ENCODE results near the gene SLC38A9. TPM values are rescaled to one million over a fixed set of nuclear protein-coding genes. Genes with fewer than 3 reads are reported as not detected.
"Not testable (repeated sequence)": the region's sequence is repeated elsewhere in the genome, so short reads cannot be mapped to it uniquely, and the experiment has no call there.

The SLC38A9 gene
- total RNA-seq, 1 experiment from 2014 or later: 17.7 TPM

DNA sequence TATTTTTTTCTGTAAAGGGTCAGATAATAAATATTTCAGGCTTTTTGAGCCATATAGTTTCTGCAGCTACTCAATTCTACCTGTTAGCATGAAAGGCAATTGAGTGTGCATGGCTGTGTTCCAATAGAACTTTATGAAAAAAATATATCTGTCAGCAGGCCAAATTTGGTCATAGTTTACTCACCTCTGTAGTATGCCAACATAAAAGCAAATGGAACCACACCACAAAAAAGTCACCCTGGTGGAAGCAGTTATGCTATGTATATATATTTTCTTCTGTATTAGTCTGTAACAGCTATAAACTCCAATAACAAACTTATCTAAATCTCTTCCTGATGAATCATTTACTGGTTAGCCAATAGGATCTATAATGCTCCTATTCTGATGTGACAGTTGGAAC is 3.4 kb downstream of the SLC38A9 start:
- DNase-seq (ENCODE audit: low read depth): peak; percentile 52

DNA sequence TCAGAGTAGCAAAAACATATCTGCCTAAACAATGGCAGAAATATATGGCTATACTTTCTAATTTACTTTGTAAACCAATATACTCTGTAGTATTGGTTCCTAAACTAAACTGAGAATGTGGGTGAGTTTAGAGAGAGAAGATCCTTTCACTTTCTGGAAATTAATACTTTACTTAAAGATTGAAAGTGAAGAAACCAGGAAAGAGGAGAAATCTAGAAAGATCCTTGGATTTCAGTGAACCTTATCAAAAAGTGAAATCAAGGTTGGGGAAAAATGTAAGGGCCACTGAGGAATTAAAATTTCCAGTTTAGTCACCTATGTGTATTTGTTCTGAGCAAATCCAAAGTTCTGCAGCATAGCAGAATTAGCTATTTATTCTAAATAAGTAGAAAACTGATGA is 5.9 kb downstream of the SLC38A9 start:
- DNase-seq (ENCODE audit: low read depth): no peak

DNA sequence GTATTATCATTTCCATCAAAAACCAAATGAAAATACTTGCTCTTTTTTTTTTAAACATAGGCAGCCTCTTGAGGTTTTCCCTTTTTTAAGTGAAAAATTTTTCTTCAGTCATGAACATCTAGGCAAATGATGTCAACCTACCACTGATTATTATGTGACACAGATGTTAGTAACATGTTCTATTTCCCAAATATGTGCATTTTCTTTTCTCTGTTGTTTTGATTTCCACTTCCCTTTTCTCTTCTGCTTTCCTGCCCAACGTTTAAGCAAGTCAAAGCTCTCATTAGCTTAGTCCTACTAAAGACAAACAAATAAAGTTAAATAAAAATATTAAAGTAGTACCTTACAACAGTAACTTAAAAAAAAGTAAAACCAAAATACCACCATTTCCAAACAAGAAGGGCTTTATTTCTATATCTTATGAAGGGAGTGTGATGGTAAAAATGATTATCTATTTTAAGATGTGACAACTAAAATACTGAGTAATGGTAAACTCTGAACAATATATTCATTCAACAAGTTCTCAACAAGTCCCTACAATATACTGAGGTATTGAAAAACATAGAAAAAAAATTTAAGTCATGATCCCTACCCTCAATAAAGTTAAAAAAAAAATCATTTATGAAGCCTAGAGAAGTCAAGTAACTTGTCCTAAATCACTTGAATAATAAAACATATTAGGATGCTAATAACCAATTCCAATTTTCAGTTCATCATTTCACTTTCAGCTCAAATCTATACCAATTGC is 9.4 kb downstream of the SLC38A9 start:
- no peak for DNase-seq (ENCODE audit: low read depth)

DNA sequence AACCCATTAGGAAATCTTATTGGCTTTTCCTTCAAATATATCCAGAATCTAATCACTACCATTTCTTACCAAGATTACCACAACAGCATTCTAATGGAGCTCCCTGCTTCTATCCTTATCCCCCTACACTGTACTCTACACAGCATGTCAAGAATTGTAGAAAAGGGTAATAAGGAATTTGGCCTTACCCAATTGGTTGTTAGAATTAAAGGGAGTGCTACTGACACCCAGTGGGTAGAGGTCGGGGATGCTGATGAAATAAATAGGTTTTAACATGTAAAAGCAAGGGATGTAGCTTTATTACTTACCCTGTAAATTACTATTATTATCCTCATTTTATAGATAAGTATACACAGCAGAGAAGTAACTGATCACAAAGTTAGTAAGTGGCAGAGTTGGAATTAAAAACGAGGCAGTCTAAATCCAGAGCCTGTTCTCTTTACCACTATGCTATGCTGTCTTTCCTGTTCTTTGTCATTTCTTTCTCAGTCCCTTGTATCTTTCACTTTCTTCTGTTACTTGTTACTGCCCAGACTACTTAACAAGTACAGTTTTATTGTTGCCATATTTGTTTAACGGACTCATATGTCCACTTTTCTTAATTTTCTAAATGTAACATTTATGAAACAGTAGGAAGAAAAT is 10.5 kb downstream of the SLC38A9 start:
- DNase-seq (ENCODE audit: low read depth): no peak

DNA sequence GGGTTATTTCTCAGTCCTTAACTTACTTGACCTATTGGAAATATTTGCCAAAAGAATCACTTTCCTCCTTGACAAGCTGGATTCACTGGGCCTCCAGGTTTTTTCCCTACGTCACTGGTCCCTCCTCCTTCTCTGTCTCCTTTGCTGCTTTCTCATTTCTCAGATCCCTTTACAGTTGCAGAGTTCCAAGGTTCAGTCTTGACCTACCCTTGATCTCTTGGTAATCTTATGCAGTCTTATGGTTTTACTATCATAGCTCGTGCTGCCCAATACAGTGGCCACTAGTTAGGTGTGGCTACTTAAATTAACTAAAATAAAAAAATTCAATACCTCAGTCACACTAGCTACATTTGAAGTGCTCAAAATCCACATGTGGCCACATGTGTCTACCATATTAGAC is 11.4 kb downstream of the SLC38A9 start:
- no peak for DNase-seq (ENCODE audit: low read depth)

DNA sequence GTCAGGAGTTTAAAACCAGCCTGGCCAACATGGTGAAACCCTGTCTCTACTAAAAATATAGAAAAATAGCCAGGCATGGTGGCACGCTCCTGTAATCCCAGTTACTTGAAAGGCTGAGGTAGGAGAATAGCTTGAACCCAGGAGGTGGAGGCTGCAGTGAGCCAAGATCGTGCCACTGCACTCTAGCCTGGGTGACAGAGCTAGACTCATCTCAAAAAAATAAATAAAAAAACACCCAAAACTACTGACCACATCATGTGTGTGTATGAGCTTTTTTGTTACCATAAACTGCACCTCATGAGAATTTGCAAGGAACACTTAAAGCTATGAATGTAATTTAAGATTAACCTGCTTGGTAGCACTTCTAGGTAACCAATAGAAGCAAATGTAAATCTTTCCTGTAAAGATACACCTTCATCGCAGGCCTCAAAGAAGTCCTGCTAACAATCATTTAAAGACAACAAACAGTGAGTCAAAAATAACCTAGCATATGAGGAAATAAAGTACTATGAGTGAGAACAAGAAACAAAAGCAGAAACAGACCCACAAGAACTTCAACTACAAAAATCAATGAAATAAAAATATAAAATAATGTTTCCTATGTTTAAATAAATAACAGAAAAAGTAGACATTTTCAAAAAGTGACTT is 13.0 kb downstream of the SLC38A9 start:
- no peak for DNase-seq (ENCODE audit: low read depth)

DNA sequence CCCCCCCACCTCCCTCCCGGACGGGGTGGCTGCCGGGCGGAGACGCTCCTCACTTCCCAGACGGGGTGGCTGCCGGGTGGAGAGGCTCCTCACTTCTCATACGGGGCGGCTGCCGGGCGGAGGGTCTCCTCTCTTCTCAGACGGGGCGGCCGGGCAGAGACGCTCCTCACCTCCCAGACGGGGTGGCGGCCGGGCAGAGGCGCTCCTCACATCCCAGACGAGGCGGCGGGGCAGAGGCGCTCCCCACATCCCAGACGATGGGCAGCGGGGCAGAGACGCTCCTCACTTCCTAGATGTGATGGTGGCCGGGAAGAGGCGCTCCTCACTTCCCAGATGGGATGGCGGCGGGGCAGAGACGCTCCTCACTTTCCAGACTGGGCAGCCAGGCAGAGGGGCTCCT is 15.4 kb downstream of the SLC38A9 start:
- not testable (repeated sequence) for DNase-seq (ENCODE audit: low read depth)

DNA sequence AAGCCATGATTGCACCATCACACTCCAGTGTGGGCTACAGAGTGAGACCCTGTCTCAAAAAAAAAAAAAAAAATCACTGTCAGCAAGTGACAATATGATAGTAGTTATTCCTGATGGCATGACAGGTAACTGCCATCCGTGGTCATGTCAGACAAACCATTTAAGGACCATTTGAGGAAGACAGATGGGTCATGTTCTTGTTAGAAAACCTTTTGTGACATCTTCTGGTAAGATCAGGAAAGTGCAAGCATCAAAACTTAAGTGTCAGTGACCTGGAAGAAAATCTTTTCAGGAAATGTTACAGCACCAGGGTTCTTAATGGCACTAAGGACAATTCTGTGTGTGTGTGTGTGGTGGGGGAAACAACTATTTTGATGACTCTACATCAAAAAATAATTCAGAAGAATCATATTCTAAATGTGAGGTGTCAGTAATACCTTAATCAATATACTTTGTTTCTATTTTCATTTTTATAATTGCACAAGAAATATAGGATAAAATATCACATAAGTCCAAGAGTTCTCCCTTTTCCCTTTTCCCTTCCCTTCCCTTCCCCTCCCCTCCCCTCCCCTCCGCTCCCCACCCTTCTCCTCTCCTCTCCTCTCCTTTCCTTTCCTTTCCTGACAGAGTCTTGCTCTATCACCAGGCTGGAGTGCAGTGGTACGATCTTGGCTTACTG is 17.8 kb downstream of the SLC38A9 start:
- DNase-seq (ENCODE audit: low read depth): peak; percentile 25

DNA sequence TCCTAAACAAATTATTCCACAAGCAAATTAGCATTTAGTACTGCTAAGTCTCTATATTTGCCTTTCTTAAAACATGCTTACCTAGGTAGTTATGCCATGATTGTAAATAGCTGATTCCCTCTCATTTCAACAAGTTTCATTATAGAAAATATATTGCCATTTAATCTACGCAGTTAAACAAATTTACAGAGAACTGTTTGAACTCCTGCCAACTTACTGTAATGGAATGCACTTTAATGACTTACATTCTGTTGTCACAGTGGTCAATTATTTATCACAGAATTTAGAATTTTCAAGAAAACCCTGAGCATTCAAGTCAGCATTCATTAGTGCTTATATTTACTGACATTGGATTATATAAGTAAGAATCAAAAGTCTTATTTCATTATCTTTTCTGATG is 19.6 kb downstream of the SLC38A9 start:
- no peak for DNase-seq (ENCODE audit: low read depth)

DNA sequence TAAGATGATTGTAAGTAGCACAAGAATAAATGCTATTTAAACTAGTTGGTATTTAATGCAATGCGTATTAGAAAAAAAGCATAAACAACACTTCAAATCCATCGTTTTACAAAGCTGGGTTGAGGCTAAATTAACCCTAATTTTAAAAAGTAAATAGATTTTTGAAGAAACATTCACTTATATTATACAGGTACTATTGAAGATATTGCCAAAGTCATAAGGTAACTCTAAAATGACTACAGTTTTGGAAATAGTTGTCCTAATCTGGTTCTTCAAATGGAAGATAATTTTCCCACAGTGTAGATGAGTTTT is 20.1 kb downstream of the SLC38A9 start:
- no peak for DNase-seq (ENCODE audit: low read depth)

DNA sequence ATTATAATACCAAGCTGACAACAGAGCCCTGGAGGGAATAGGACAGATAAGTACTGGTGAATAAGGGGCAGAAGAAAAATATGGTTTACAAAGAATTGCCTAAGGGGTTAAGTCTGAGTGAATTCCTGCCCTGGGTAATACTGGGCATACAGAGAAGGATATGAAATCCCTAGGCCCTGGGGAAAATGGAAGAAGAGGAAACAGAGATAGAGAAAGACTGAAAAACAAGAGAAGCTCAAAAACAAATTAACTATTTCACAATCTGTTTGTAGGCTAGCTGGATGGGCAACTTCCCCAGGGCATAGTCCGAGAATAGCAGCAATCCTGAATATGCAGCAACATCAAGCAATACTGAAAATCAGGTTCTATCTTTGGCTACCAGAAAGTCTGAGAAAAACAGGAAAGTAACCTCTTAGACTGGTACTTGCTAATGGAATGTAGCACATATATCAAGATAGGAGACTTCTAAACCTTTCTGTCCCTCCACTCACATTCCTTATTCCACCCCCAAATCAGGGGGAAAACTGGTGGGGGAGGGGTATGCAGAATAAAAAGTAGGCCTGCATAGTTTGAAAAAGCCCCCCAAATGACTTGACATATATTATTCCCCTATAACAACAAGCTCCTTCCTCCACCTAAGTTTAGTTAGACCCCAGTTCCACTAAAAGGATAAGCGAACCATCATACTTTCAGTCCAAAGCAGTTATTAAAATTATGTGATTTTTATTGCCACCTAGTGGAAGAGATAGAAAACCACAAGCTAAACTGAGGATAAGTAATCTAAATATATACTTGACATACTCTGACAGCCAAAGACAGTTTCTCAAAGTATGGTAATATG is 20.6 kb downstream of the SLC38A9 start:
- DNase-seq (ENCODE audit: low read depth): peak; percentile 9

DNA sequence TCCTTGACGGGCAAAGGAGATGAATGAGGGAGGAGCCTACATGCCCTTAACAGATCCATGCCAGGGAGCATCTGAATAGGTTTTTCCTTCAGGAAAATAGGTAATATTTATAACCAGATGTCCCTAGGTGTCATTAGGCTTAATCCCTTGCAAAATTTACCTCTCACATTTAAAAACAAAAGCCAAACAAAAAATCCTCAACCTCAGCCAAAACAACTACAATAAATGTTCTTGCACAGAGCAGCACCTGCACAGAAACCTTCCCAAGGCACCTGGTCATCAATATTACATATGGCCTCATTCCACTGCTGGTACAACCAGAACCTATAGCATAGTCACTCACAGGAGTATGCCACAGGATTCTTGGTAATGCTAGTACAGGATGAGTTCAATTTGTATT is 30.1 kb downstream of the SLC38A9 start:
- no peak for DNase-seq (ENCODE audit: low read depth)

DNA sequence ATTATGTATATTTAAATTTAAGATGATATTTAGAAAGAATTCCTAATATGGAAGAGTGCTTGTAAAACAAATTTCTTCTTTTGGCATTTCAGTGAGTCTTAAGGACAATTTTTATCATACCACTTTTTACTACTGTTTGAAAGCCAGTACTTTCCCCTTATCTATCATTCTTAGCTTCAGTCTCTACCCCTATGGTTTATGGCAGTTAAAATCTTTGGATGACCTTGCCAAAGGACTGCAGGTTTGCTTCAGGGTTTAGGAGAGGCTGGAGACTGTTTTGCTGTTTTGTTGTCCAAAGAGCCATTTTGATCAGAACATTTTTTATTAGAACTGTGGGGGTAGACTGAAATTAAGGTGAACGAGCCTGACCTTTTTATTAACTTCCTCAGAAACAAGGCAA is 30.8 kb downstream of the SLC38A9 start:
- no peak for DNase-seq (ENCODE audit: low read depth)

DNA sequence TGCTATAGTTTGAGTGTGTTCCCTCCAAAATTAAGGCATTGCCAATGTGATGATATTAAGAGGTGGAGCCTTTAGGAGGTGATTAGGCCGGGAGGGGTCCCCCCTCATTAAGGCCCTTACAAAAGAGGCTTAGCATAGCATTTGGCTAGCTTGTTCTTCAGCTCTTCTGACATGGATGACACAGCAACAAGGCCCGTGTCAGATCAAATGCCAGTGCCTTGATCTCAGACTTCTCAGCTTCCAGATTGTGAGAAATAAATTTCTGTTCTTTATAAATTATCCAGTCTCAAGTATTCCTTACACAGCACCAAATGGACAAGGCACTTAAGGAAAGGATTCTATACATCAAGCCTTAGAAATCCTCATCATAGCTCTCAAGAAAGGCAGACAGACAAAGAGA is 31.8 kb downstream of the SLC38A9 start:
- DNase-seq (ENCODE audit: low read depth): no peak

DNA sequence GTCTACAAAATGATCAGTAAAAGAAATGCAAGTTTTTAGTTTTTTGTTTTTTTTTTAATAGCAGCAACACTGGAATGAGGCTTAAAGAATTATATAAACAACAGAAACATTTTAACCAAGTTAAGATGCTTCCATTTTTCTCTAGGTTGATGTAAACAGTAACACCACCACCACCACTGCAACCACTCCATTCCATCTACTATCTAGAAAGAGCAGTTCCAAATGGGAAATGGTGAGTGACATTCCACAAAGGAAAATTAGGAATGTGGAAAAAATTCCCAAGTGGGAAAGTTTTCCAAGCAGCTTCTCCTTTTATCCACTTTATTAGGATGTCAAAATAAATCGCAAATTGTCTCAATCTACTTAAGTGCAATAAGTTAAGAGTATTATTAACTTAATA is 32.6 kb downstream of the SLC38A9 start:
- no peak for DNase-seq (ENCODE audit: low read depth)

DNA sequence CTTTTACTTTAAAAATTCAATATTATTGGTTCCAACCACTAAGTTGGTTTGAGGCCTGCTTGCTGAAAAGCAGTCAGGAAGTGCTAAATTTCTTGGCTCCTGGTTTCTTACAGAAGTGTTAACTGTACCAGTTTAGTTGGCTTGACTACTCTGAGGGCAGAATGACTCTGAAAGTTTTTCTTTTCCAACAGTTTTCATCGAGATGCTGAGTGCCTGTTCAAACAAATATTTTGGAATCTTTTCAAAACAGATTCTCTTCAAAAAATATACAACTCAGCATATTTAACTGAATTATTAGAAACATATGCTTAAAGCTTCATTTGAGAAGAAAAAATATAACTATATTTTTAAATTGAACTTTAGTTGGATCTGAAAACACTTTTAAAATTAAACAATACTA is 37.0 kb downstream of the SLC38A9 start:
- no peak for DNase-seq (ENCODE audit: low read depth)

DNA sequence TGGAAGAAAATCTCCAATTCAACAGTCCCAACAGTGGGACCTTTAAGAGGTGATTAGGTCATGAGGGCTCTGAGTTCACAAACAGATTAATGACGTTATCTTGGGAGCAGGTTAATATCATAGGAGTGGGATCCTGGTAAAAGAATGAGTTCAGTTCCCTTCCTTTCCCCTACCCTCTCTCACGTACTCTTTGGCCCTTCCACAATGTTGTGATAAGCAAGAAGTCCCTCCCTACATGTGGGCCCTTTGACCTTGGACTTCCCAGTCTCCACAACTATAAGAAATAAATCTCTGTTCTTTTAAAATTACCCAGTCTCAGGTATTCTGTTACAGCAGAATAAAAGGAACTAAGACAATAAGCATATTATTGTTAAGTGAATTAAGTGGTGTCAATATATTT is 37.8 kb downstream of the SLC38A9 start:
- no peak for DNase-seq (ENCODE audit: low read depth)

DNA sequence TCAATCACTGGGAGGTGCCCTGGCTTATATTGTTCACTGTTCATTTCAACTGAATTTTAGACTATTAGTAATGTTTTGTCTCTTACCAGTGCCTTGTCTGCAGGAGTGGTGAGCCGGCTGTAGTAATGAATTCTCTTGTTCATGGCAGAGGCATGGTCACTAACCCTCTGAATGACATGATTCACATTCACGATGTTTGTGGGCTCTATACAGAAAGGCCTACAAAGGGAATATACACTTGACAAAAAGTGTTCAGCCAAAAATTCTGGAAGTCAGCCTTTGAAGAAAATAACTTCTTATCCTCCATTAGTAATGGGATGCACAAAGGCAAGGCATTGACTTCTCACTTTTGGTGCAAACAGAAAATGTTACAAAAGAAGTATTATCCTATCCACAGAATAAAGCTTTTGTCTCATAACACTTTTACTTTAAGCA is 39.6 kb downstream of the SLC38A9 start:
- DNase-seq (ENCODE audit: low read depth): no peak

DNA sequence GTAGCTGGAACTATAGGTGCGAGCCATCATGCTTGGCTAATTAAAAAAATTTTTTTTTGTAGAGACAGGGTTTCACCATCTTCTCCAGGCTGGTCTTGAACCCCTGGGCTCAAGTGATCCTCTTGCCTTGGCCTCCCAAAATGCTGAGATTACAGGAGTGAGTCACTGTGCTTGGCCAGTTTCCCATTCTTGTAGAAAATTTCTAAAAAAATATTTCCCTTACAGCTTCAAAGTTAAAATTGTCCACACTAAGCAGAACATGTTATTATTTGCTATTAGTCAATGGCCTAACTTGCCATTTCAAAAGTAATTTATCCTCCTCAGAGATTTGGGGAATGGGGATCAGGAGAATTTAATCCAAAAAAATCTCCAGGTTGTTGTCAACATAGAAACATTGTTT is 40.1 kb downstream of the SLC38A9 start:
- DNase-seq (ENCODE audit: low read depth): no peak

DNA sequence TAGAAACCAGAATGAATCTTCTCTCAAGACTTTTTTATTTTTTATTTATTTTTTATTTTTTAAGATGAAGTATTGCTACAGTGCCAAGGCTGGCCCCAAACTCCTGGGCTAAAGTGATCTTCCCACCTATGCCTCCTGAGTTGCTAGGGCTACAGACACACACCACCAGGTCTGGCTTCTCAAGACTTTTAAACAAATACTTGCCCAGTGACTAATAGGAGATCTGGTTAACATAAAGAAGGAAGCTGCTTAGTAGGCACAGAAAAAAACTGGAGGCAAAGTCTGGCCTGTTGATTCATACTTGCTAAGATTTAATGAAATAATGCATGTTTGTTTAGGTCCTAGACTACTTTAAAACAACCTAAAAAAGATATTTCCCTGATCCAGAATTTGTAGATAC is 43.8 kb downstream of the SLC38A9 start:
- peak; percentile 87 for DNase-seq (ENCODE audit: low read depth)

DNA sequence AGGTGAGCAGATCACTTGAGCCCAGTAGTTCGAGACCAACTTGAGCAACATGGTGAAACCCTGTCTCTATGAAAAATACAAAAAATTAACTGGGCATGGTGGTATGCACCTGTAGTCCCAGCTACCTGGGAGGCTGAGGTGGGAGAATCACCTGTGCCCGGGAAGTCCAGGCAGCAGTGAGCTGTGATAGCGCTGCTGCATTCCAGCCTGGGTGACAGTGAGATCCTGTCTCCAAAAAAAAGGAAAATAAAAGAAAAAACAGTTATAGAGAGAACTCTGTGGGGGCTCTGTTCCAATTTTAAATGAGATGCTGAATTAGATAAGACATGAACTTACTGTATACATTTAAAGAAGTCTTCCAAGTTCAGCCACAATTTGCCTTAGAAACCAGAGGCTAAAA is 44.2 kb downstream of the SLC38A9 start:
- DNase-seq (ENCODE audit: low read depth): no peak
